GM18499 (cell line): ENCODE measurements around the gene ABR.
"Not testable (repeated sequence)": the region's sequence is repeated elsewhere in the genome, so short reads cannot be mapped to it uniquely, and the experiment has no call there.

Source experiments
- ATAC-seq: cut with Tn5 transposase; IDR thresholded peaks from one replicate; pipeline ENCODE4 v1.9.1; 2021; ENCODE audit warnings: moderate number of reproducible peaks; ENCODE audit not compliant: insufficient read depth, unreplicated experiment

Gene ABR

DNA sequence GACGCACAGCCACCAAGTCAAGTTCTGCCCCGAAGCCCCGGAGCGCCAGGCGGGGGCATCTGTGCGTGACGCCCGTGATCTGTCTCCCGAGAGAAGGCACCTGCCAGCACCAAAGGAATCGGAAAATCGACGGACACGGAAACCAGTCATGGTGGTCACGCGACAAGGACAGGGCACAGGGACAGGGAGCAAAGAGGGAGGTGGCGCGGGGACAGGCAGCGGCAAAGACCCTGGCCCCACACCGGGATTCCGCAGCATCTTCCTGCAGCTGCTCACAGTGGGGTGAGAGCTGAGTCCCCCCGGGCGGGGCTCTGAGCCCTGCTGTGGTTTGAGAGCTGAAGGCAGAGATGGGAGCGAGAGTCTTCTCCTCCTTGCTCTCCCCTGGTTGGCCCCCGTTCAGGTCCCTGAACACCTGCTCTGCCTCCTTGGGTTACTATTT is 56.4 kb downstream of the ABR start:
- no peak for ATAC-seq

DNA sequence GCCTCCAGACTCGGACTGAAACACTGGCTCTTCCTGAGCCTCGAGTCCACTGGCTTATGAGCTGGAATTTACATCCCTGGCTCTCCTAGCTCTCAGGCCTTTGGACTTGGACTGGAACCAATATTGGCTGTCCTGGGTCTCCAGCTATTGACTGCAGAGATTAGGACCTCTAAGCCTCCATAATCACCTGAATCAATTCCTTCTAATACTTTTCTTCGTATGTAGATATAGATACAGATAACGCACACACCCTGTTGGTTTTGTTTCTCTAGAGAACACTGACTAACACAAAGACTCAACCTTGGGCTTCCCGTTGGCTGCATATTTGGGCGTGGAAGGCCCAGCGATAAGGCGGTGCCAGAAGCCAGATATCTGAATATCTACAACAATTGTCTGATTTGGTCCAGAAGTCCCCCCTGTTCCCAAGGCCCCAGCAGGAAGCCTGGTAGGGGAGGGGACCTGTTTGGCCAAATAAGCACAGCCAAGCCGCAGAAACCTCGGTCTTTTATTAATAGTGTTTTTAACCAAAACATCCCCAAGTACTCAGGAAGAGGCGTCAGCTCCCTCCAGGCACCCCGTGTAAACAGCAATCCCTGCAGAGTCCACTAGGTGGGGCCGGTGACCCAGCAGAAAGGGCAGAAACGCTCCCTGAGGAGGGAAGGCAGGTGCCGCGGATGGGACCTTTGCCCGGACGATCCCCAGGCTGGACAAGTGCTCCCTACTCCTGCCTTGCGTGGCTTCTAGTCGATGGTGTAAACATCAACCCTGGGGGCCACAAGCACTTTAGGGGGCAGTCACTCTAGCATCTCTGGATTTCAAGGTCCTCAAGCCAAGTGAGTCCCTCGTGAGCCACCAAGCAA is 57.0 kb downstream of the ABR start:
- no peak for ATAC-seq

DNA sequence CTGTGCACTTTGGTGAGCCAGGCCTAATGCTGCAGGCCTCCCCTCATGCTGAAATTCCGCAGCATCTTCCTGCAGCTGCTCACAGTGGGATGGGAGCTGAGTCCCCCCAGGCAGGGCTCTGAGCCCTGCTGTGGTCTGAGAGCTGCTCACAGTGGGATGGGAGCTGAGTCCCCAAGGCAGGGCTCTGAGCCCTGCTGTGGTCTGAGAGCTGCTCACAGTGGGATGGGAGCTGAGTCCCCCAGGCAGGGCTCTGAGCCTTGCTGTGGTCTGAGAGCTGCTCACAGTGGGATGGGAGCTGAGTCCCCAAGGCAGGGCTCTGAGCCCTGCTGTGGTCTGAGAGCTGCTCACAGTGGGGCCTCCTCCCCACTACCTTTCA is 58.4 kb downstream of the ABR start:
- ATAC-seq: not testable (repeated sequence)

DNA sequence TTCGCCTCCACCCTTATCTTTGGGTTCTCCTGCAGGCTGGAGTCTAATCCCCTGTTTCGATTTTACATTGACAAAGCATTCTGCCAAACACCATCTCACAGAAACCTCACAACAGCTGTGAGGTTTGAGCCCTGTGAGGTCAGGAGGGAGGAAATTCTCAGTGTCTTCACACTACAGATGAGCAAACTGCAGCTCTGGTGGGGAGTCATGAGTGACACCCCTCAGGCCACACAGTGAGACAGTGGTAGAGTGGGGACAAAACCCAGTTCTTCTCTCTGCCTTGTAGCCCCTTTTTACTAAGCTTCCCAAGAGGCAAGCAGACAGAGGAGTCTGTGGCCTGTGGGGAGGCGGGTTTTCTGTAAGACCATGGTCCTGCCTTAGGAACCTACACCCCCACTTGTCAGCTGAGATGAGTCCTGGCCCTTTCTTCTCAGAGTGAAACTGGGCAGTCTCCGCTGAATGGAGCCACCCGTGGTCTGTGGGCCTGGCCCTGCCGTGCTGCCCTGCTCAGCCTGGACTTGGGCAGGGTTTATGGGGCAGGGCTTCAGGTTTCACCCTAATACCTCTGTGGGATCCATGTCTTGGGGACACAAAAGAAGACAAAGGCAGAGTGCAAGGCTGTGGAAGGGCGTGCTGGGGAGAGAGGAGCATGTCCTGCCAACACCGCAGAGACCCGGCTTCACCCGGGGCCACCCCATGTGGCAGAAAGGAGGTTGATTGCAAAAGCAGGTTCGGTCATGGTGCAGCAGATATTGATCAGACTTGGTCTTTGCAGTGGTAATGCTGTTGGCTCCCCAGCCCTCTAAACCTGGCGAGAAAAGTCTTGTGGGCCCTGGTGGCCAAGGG is 59.0 kb downstream of the ABR start:
- ATAC-seq: no peak

DNA sequence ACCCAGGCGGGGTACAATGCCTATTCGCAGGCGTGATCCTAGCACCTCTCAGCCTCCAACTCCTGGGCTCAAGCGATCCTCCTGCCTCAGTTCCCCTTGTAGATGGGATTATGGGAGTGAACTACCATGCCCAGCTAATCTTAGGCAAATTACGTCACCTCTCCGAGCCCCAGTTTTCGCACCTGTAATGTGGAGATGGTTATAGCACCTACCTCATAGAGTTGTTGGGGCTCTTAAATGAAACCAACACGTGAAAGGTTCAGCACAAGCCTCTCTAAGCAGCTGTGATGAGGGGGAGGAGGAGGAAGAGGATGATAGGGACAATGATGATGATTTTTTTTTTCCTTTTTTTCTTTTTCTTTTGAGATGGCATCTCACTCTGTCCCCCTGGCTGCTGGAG is 59.9 kb downstream of the ABR start:
- no peak for ATAC-seq

DNA sequence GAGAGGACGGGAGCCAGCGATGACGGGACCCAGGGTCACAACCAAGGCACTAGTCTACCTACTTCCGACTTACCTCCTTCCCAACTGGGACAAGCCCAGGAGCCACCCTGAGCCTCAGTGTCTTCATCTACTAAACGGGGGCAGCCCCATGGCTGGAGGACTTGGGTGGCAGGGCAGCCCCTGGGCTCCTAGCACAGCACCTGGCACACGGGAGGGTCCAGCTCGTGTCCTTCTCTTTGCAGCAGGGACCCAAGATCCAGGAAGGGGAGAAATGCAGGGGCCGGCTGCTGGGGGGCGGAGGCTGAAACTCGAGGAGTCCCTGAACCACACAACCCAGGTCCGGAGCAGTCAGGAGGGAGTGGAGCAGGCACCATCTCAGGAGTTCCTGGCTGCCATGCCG is 63.2 kb downstream of the ABR start:
- ATAC-seq: no peak

DNA sequence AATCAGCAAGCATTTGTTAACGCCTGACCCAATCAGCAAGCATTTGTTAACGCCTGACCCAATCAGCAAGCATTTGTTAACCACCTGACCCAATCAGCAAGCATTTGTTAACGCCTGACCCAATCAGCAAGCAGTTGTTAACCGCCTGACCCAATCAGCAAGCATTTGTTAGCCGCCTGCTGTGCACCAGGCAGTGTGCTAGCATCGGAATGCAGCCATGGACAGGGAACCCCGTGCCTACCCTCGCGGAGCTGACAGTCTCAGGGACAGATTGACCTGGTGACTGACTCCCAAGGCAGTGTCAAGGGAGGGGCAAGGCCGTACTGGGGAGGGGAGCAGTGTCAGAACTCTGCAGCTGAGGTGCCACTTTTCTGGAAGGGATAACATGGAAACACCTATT is 66.9 kb downstream of the ABR start:
- ATAC-seq: no peak

DNA sequence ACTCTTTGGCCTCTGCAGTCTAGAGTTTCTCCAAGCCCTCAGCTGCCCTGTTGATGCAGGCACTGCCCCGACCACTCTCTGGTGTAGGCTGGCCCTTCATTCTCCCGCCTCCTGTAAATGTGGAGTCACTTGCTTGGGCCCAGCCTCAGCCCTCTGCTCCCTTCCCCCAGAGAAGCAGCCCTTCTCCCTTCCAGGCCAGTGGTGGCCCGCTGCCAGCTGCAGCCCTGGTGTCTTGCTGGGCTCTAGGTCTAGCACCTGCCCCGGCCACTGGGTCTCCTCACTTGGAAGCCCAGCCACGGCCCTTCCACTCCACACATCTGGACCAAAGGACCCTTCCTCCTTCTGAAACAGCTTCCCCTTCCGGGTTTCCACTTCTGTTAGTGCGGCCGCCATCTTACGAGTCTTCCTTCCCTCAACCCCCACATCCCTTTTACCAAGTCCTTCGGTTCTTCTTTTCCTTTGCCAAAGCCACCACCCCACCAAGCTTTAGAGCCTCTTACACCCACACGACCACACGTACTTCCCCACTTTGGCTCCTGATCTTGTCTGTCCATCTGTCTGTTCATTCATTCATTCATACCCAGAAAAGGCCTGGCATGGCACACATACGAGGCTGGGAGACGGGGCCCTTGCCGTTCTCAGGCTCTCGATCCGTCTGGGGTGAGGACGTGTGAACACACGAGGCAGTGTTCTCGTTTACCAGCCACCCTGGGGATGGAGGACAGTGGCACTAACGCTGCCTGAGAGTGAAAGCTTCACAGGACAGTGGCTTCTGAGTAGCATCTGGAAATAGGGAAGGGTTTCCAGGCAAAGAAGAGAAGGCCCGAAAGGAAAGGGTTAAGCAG is 68.0 kb downstream of the ABR start:
- no peak for ATAC-seq

DNA sequence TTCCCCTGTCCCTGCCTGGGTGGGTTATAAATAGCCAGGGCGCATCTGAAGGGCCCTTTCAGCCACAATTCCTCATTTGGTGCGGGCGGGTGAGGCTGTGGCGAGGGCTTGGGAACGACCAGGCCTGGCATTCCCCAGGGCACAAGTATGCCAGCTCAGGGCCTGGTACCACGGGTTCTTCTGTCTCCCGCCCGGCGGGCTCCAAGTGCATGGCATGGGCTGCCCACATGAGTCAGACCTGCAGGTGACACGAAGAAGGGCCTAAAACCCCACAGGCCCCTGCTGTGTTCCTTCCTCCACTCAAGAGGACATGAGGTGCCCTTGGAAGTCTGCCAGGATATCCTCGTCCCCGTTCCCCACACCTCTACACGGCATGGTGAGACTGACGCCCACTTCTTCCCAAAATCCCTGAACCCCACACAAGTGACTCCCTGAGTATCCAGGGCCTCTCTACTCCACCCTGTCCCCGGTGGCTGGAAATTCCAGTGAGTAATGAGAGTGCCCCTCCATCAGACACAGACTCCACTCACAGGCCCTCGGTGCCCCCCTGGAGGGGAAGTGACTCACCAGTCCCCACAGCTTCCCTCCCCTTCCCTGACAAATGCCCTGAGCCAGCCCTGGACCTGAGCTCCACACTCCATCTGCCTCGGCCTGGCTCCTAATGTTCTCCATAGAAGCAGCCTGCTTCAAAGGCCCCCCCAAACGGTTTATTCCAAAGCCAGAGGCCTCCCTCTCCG is 68.8 kb downstream of the ABR start:
- no peak for ATAC-seq

DNA sequence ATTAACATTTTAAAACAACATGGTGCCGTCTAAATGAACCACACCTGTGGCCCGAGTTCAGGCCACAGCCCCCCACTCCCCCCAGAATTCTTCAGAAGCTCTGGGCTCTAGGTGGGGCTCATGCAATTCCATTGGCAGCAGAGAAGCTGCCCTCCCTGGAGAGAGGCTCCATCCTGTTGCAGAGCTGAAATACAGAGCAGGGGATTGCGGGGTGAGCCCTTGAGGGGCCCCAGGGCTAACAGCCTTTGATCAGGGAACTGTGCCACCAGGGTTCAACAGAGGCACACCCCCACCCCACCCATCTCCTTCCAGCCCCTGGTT is 69.3 kb downstream of the ABR start:
- no peak for ATAC-seq

DNA sequence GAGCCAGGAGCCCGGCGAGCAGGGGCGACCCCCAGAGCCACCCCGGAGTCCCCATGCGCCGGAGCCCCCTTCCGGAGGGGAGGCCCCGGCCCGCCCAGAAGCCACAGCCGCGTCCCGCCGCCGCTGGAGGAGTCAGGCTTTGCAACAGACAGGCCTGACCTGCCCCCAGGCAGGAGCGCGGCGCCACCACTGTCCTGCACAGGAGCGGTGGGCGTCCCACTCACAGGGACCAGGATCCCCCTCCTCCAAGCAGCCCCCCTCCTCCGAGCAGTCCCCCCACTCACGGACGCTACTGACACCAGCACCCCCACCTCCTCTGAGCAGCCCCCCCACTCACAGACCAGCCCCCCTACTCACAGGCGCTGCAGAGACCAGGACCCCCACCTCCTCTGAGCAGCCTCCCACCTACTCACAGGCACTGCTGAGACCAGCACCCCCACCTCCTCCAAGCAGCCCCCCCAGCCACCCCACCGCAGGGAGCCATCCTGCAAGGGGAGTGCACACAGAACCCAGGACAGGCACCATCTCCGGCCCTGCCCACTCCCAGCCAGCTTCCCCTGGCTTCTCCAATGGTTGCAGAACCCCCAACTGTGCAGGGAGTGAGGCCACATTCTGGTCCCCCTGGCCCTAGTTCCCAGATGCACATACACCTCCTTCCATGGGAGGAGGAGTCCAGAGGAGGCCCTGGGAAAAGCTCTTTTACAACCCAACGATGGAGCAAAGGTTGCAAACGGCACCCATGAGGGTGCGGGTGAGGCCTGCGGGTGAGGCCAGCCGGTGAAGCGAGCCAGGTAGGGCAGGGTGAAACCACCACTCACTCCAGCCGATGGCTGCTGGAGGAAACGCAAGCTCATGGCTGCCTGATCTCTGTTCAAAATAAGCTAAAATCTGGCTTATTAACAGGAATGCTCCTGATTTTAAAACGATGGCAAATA is 69.9 kb downstream of the ABR start:
- ATAC-seq: no peak

DNA sequence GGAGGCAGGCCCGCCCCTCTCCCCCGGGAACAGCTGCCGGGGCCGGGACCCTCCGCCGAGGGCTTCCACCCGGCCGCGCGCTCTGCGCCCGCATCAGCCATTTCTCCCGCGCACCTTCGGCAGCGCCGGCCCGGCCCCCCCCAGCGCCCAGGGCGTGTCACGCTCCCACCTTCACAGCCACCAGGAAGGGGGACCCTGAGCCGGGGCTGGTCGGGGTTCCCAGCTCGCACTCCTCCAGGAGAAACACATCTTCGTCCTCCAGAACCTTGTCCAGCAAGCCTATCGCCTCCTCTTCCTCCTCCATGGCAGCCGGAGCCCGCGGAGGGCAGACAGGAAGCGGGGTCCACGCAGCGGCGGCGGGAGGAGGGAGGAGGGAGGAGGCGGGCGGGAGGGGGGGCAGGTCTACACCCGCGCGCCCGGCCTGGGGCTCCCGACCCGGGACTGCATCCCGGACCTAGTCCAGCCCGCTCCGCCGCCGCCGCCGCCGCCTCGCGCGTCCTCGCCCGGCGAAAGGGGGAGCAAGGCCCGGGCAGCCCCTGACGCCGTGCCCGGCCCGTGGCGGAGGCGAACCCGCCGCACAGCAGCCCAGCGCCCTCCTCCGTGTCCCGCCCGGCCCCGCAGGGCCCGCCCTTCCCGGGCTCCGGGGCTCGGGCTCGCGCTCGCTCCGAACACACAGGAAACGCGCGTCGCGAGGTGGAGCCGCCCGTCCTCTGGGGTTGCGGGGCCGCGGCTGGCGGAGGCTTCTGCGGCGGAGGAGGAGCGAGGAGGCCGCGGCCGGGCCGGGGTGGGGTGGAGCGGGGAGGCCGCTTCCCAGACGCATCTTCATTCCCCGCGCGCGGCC is 70.8 kb downstream of the ABR start:
- ATAC-seq: no peak

DNA sequence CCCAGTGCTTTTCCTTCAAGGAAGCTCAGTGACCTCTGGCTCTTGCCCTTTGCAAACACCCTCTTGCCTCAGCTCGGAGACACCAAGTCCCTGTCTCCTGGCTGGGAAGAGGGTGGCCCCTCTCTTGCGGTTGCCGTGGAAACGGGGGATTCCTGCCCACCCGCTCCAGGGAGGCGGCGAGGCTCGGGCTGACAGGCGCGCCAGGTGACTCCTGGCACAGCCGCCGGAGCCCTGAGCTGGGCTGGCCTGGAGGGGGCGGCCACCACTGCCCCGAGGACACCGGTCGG is 71.4 kb downstream of the ABR start:
- ATAC-seq: no peak

DNA sequence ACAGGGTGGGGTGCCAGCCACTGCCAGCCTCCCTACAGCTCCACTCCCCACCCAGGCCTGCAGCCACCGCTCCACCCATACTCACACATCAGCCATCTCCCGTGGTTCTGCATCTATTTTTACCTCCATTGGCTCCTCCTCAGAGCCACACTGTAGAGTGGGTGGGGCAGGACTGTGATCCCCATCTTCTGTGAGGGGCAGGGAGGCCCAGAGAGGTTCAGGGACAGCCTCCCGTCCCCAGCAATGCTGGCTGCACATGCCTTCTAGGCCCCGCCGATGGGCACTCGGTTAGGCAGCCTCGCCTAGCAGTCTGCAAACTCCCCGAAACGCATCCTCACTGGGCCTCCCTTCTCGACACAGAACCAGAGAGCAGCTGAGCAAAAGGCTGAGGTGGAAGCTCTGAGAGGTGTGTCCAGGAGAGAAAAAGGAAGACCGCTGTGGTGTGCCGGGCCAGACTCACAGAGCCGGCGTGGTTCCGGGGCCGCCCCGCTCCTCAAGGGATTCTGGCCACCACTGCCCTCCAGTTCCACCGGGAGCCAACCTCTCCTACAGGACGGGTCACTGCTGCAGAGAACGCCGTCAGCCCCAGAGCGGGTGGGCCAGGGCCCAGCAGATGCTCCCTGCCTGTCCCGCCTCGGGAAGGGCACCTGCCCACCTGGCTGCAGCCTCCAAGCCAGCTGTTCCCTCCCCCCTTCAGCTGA is 71.9 kb downstream of the ABR start:
- no peak for ATAC-seq

DNA sequence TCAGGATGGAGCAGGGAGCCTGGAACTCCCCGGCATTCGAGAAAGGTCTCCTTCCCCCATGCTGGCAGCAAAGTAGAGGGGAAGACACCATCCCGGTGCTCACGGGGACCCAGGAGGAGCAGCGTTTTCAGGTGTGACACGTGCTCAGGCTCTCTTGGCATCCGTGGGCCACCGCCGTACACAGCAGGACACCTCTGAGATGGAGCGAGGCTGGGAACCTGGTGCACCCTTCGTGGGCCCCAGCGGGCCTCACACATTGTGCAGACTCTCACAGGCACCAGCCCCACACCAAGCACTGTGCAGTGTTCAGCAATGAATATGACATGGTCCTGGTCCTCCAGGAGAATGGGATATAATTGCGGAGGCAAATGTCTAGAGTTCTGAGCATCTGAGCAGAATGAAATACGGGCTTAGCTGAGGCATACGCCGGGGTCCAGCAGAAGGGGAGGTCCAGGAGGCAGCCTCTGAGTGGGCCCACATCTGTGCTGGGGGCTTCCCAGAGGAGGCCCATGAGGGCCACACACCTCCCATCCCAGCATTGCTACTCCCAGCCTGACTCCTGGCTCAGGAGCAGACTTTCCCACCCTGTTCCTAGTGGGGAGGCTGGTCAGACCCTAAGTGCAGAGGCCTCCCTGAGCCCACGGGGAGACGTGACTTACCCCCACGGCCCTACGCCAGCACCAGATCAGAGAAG is 72.6 kb downstream of the ABR start:
- ATAC-seq: no peak

DNA sequence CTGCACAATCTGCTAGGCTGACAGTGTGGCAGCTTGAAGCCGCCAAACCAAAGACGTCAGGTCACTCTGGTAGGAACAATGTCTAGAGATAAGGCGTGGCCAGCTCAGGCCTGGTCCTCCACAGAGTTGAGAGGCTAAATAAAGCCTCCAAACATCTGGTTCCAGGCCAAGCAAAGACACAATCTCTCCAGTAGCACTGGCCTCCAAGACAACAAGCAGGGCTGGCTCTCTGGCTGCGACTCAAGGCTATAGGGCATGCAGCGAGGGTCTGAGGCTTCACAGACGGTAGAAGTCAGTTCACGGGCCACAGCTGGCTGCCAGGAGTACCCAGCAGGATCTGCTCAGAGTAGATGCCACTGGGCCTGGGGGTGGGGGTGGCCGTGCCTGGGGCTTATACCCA is 75.6 kb downstream of the ABR start:
- no peak for ATAC-seq

DNA sequence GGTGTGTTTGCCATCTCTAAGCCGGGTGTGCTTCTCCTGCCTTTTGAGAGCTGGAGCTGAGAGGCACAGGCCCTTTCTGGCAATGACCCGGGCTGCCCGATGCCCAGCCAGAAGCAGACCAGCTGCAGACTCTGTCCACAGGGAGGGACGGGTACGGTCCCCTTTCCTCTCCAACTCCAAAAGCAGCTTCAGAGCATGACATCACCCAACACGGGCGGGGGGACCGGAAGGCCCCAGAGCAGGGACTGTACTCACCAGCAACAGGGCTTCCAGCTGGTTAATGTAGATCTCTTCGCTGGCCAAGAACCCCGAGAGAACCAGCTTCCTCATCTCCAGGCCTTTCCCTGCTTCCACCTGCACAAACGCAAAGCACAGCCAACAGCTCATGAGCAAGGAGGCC is 79.4 kb downstream of the ABR start:
- ATAC-seq: no peak
